Smooth muscle cell (in vitro differentiated cells): ENCODE measurements around the gene TMEM163. TPM values are rescaled to one million over a fixed set of nuclear protein-coding genes. Genes with fewer than 3 reads are reported as not detected.
A peak's percentile ranks its signal among the peaks of the same experiment; 100 is the strongest.

Experiments used
- DNase-seq: peaks from one replicate; lab custom pipeline; 2025; ENCODE audit not compliant: unreplicated experiment; lab: John Stamatoyannopoulos, UW
- H2AFZ ChIP-seq: fragments of 200-600 bp; sonication (generic); 2 replicates; pipeline ENCODE4 v1.6.0; 2016; ENCODE audit warnings: antibody characterized with exemption, low read depth, mild to moderate bottlenecking
- H3F3A ChIP-seq: fragments of 200-600 bp; sonication (generic); 2 replicates; pipeline ENCODE4 v1.6.0; 2017; ENCODE audit warnings: antibody characterized with exemption, low read depth
- H3K27ac ChIP-seq: fragments of 200-600 bp; sonication (generic); 2 replicates; pipeline ENCODE4 v1.5.1; 2016; ENCODE audit warnings: low read depth, mild to moderate bottlenecking
- H3K27me3 ChIP-seq: fragments of 200-600 bp; sonication (generic); 2 replicates; pipeline ENCODE4 v1.6.1; 2016; ENCODE audit warnings: low read depth, mild to moderate bottlenecking
- H3K36me3 ChIP-seq: fragments of 200-600 bp; sonication (generic); 2 replicates; pipeline ENCODE4 v1.5.1; 2016; ENCODE audit warnings: low read depth
- H3K4me1 ChIP-seq: fragments of 200-600 bp; sonication (generic); 2 replicates; pipeline ENCODE4 v1.5.1; 2016; ENCODE audit warnings: low read depth
- H3K4me2 ChIP-seq: fragments of 200-600 bp; sonication (generic); 2 replicates; pipeline ENCODE4 v1.6.0; 2016; ENCODE audit warnings: mild to moderate bottlenecking
- H3K4me3 ChIP-seq: fragments of 200-600 bp; sonication (generic); 2 replicates; pipeline ENCODE4 v1.5.1; 2016; ENCODE audit warnings: mild to moderate bottlenecking
- H3K79me2 ChIP-seq: fragments of 200-600 bp; sonication (generic); 2 replicates; pipeline ENCODE4 v1.6.0; 2016; ENCODE audit warnings: low read depth, mild to moderate bottlenecking
- H3K9ac ChIP-seq: fragments of 200-600 bp; sonication (generic); 2 replicates; pipeline ENCODE4 v1.6.0; 2016; ENCODE audit warnings: low read depth
- H3K9me3 ChIP-seq: fragments of 200-600 bp; sonication (generic); replicated peaks from 2 replicates; pipeline ENCODE4 v1.5.1; 2016; ENCODE audit warnings: low read depth
- H4K20me1 ChIP-seq: fragments of 200-600 bp; sonication (generic); 2 replicates; pipeline ENCODE4 v1.6.0; 2016; ENCODE audit warnings: low read depth
- WGBS: methylation state at CpG from one replicate; pipeline ENCODE4 v1.1.7; 2016; ENCODE audit warnings: low lambda C conversion rate; 5-methylcytosine and 5-hydroxymethylcytosine counted together
- polyA plus RNA-seq: library from polyadenylated mRNA; unstranded; fragments of >200 nt; fragmentation: Nextera tagmentation; extraction: Ambion mirVana; gene quantifications from 2 replicates; pipeline ENCODE4 v1.2.1, GENCODE V29; 2016
- total RNA-seq: library from RNA; depleted of rRNA; stranded (reverse); fragments of >200 nt; gene quantifications from 2 replicates; pipeline ENCODE4 v1.2.3, GENCODE V29; 2014
- TF ChIP-seq, protein P1 (sequence below): fragments of 200-600 bp; sonication (generic); IDR thresholded peaks from 2 replicates; pipeline ENCODE4 v1.5.1; 2017; ENCODE audit warnings: borderline replicate concordance, mild to moderate bottlenecking, antibody characterized with exemption; ENCODE audit not compliant: insufficient read depth, poor library complexity, severe bottlenecking

TMEM163 gene
- total and polyA plus RNA-seq, 2 experiments from 2014 or later = 0.31 TPM; not detected in 1

DNA sequence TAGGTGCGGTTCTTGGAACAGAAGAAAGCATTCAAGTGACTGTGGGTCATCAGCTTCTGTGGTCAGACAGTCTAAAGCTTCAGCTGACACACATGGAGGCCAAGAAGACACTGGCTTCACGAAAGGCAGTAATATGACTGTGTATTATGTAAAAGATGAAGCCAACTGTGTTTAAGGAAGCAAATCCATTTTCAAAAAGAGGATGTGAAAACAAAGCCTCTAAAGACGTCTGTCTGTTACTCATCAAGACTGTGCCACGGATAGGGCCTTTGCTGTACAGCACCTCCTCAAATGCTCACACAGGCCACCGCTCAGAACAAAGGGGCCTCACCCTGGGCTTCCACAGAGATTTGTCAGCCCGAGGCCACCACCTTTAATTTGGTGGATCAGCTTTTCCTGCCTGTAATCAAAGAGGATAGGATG lies 21.1 kb upstream of the TMEM163 start:
- H3K9ac ChIP-seq = no peak overlapping the region
- no peaks in the 10 kb centered on the region for H3F3A ChIP-seq
- H2AFZ ChIP-seq = no peak overlapping the region
- no peaks in the 10 kb centered on the region for H3K9me3 ChIP-seq
- TF ChIP-seq, protein P1, sequence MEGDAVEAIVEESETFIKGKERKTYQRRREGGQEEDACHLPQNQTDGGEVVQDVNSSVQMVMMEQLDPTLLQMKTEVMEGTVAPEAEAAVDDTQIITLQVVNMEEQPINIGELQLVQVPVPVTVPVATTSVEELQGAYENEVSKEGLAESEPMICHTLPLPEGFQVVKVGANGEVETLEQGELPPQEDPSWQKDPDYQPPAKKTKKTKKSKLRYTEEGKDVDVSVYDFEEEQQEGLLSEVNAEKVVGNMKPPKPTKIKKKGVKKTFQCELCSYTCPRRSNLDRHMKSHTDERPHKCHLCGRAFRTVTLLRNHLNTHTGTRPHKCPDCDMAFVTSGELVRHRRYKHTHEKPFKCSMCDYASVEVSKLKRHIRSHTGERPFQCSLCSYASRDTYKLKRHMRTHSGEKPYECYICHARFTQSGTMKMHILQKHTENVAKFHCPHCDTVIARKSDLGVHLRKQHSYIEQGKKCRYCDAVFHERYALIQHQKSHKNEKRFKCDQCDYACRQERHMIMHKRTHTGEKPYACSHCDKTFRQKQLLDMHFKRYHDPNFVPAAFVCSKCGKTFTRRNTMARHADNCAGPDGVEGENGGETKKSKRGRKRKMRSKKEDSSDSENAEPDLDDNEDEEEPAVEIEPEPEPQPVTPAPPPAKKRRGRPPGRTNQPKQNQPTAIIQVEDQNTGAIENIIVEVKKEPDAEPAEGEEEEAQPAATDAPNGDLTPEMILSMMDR = no peak
- peaks cover 4% of the 10 kb centered on the region for H3K27me3 ChIP-seq
- DNase-seq = no peak
- H3K79me2 ChIP-seq = no peaks in the 10 kb centered on the region
- H3K27ac ChIP-seq = peak overlapping the region; percentile 75
- 59% methylated on average over 6 of the region's 6 CpGs for WGBS
- H3K4me3 ChIP-seq = no peak overlapping the region
- H3K4me2 ChIP-seq = no peak overlapping the region
- H4K20me1 ChIP-seq = no peaks in the 10 kb centered on the region
- no peaks in the 10 kb centered on the region for H3K36me3 ChIP-seq
- peaks cover 7% of the 10 kb centered on the region for H3K4me1 ChIP-seq

DNA sequence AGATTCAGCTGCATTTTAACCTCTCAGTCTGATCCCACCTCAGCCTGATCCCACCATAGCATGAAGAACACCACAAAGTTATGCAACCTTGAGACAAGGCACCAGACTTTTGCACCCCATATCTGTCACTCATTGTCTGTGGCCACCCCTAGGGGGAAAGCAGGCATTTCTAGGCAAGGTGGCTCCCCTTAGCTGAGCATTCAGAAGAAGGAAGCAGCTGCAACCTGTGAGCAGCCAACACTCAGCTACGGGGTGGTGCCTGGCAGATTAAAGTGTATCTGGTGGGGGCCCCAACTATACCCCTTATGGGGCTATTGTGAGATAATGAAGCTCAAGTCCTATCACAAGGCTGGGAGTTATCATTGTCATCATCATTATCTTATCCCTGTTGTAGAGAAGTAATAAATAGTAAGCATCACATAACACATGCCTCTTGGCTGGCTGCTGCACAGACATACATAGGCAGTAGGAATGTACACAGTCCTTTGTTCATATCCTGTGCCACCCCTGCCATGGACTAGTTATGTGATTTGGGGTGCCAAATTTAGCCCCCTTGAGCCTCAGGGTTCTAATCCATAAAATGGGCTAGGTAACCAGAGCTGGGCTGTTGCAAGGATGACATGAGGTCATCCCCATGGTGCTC lies 20.6 kb upstream of the TMEM163 start:
- WGBS = 88% methylated on average over 1 of the region's 1 CpG
- no peaks in the 10 kb centered on the region for H3K79me2 ChIP-seq
- H3K36me3 ChIP-seq = no peaks in the 10 kb centered on the region
- TF ChIP-seq, protein P1 = no peak
- H3K4me3 ChIP-seq = no peak overlapping the region
- no peak overlapping the region for H3K9ac ChIP-seq
- no peaks in the 10 kb centered on the region for H3F3A ChIP-seq
- H3K4me2 ChIP-seq = no peak overlapping the region
- no peak overlapping the region for H2AFZ ChIP-seq
- H3K9me3 ChIP-seq = no peaks in the 10 kb centered on the region
- H3K27me3 ChIP-seq = peaks cover 4% of the 10 kb centered on the region
- no peak overlapping the region for H3K27ac ChIP-seq
- peaks cover 7% of the 10 kb centered on the region for H3K4me1 ChIP-seq
- DNase-seq = no peak
- H4K20me1 ChIP-seq = no peaks in the 10 kb centered on the region

DNA sequence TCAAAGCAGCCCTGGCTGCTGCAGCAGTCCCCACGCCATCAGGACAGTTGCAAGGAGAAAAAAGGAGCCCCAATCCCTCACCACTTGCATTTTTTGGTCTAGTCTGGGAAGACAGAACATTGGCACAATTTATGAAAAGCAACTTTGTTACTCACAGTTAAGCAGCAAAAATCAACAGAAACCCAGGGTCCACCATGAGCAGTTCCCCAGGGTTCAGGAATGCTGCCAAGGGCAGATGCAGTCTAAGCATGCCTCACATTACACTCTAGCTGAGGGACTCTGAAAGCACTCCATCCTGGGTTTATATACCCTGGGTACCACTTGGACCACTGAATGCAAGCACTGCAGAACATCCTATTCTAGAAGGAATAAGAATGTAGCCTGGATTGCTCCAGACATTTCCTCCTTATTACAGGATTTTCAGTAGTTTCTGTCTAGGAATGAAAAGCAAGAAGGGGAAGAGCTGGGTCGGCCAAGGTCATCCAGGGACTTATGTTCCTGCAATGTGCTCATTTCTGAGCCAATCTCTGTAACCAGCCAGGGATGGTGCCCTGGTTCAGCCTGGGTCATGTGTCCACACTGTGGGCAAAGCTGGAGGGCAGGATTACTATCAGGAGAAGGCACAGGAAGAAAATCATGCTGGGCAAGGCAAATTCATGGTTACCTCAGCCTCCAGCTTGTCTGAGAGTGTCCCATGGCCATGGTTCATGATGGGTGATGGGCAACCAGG lies 19.5 kb upstream of the TMEM163 start:
- WGBS = 94% methylated on average over 2 of the region's 2 CpGs
- H3K27ac ChIP-seq = no peak overlapping the region
- H3K27me3 ChIP-seq = peaks cover 4% of the 10 kb centered on the region
- H4K20me1 ChIP-seq = no peaks in the 10 kb centered on the region
- TF ChIP-seq, protein P1 = no peak
- no peak overlapping the region for H3K4me3 ChIP-seq
- no peaks in the 10 kb centered on the region for H3K9me3 ChIP-seq
- DNase-seq = no peak
- H3K4me1 ChIP-seq = peaks cover 7% of the 10 kb centered on the region
- no peaks in the 10 kb centered on the region for H3K36me3 ChIP-seq
- no peak overlapping the region for H3K4me2 ChIP-seq
- no peak overlapping the region for H3K9ac ChIP-seq
- H3K79me2 ChIP-seq = no peaks in the 10 kb centered on the region
- no peak overlapping the region for H2AFZ ChIP-seq
- no peaks in the 10 kb centered on the region for H3F3A ChIP-seq

DNA sequence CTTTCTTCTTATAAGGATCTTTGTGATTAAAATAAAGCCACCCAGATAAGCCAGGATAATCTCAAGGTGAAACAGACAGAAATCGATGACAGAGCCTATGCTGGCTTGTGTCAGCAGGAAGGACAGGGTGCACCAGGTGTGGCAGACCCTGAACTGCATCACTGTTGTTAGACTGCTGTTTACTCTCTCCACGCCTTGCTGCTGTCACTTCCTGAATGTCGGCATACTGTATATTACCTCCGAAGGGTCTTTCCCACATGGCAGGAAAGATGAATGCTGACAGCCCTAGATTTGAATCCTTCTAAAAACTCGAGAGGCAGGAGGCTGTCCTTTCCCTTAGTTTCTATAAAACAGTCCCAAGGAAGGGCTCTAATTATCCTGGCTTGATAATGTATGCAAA lies 18.9 kb upstream of the TMEM163 start:
- no peaks in the 10 kb centered on the region for H3K9me3 ChIP-seq
- DNase-seq = no peak
- H3K36me3 ChIP-seq = no peaks in the 10 kb centered on the region
- no peaks in the 10 kb centered on the region for H3K79me2 ChIP-seq
- H3K4me2 ChIP-seq = no peak overlapping the region
- H3F3A ChIP-seq = no peaks in the 10 kb centered on the region
- WGBS = 76% methylated on average over 5 of the region's 5 CpGs
- TF ChIP-seq, protein P1 = no peak
- no peaks in the 10 kb centered on the region for H4K20me1 ChIP-seq
- H3K9ac ChIP-seq = no peak overlapping the region
- H2AFZ ChIP-seq = no peak overlapping the region
- H3K4me3 ChIP-seq = no peak overlapping the region
- no peak overlapping the region for H3K27ac ChIP-seq
- peaks cover 7% of the 10 kb centered on the region for H3K4me1 ChIP-seq
- peaks cover 4% of the 10 kb centered on the region for H3K27me3 ChIP-seq
